MV-4-11 (cell line): ENCODE data around the gene CDK5RAP2.

ENCODE experiments used
- DNase-seq: peaks from one replicate; lab custom pipeline; 2025; lab: John Stamatoyannopoulos, UW

Gene CDK5RAP2

DNA sequence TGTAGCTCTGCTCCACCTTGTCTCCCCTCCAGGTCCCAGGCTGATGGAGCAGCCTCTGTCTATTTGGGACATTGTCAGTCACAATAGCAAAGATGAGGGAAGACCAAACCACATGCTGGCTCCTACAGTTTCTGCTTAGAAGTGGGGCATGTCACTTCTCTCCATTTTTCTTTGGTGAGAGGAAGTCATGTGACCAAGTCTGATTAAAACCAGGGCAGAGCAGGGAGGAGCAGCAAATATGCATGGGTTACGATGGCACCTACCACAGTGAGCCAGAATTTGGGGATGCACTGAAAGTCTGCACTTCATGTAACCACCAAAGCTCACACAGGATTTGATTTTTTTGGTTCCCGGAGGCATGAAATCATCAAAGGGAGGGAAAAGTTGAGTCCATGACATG lies 234.6 kb downstream of the CDK5RAP2 start:
- DNase-seq = no peak

DNA sequence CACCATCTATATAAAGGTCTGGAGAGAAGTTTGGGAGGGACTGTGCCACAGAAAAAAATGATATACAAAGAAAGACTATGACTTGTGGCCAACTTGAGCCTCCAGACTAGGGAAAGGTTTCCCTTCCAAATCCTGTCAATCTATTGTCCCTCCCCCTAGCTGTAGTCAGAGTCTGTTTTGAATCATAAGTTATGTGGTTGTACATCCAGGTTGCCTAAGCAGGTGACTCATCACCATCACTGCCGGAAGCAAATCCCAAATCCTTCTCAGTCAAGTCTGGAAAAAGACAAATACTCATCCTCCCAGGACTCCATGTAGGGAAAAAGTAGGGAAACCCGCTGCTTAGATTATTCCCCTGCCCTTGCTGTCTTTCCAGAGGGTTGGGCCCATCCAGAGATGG lies 235.7 kb downstream of the CDK5RAP2 start:
- no peak for DNase-seq

DNA sequence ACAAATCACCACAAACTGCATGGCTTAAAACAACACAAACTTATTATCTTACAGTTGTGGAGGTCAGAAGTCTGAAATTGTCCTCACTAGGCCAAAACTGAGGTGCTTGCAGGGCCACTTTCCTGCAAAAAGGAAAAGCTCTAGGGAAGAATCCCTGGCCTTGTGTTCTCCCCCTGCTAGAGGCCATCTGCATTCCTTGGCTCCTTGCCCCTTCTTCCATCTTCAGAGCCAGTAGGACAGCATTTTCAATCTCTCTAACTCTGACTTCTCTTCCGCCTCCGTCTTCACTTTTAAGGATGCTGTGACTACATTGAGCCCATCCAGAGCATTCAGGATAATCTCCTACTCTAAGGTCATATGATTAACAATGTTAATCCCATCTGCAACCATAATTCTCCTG lies 236.6 kb downstream of the CDK5RAP2 start:
- DNase-seq = no peak
